HG02870 (cell line): ENCODE measurements around the gene GALNT14.
"Not testable (repeated sequence)": the region's sequence is repeated elsewhere in the genome, so short reads cannot be mapped to it uniquely, and the experiment has no call there.

Experiments
- ATAC-seq: cut with Tn5 transposase; IDR thresholded peaks from one replicate; pipeline ENCODE4 v1.9.1; 2021; ENCODE audit warnings: mild to moderate bottlenecking, moderate library complexity; ENCODE audit not compliant: unreplicated experiment

GALNT14 gene

GRCh38 chr2:30911327-30911726, 226.9 kb downstream of the GALNT14 start:
- no peak for ATAC-seq

DNA sequence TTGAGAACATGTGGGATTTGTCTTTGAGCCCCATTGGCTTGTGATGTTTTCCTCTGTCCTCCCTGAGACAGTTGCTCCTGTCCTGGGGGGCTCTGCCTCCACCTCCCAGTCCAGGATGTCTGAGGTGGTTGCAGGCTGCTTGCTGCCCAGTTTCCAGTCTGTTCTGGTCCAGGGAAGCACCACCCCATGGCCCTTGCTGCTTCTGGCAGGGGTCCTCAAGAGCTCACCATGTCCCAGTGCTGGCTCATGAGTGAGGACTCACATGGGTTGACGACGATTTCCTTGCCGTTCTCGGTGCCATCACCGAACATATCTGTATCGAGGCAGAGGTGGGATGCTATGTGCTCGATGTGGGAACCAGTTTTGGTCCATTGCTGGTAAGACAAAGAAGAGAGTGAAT, 227.6 kb downstream of the GALNT14 start:
- ATAC-seq = no peak

DNA sequence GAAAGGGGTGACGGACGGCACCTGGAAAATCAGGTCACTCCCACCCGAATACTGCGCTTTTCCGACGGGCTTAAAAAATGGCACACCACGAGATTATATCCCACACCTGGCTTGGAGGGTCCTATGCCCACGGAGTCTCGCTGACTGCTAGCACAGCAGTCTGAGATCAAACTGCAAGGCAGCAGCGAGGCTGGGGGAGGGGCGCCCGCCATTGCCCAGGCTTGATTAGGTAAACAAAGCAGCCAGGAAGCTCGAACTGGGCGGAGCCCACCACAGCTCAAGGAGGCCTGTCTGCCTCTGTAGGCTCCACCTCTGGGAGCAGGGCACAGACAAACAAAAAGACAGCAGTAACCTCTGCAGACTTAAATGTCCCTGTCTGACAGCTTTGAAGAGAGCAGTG, 233.8 kb downstream of the GALNT14 start:
- not testable (repeated sequence) for ATAC-seq

DNA sequence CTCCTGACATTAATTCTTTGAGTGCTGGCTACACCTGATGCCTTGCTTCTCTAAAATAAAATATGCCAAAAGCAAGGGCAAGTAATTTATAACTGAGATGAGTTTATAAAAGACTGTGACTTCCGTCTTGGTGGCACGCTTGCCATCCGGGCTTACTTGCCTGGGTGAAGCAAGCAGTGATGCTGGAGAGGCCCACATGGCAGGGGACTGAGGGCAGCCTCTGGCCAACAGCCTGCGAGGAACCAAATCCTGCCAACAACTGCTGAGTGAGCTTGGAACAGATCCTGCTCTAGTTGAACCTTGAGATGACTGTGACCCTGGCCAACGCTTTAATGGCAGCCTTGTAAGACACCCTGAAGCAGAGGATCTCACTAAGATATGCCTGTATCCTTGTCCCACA, 234.9 kb downstream of the GALNT14 start:
- no peak for ATAC-seq

DNA sequence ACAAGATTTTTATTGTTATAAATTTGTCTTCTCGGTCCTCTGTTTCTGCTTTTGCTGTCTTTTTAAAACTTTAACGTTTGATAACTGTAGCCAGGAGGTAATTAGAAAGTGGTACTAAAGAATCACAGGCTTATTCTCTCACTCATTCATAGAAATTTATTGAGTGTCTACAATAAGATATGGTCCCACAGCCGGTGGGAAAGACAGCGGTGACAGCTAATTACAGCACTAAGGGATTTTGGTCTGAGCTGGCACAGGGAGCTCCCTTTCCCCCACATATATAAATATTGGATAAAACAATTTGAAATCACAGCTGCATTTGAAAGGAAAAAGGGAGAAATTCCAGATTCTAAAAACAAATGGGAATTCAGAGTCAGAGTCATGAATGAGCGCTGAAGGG, 237.9 kb downstream of the GALNT14 start:
- no peak for ATAC-seq

GRCh38 chr2:30899516-30900054, 238.7 kb downstream of the GALNT14 start:
- no peak for ATAC-seq

- ATAC-seq = no peak
These were observed 240.7 kb downstream of the GALNT14 start for GRCh38 chr2:30897539-30897938.

GRCh38 chr2:30894498-30895119, 243.6 kb downstream of the GALNT14 start:
- no peak for ATAC-seq

DNA sequence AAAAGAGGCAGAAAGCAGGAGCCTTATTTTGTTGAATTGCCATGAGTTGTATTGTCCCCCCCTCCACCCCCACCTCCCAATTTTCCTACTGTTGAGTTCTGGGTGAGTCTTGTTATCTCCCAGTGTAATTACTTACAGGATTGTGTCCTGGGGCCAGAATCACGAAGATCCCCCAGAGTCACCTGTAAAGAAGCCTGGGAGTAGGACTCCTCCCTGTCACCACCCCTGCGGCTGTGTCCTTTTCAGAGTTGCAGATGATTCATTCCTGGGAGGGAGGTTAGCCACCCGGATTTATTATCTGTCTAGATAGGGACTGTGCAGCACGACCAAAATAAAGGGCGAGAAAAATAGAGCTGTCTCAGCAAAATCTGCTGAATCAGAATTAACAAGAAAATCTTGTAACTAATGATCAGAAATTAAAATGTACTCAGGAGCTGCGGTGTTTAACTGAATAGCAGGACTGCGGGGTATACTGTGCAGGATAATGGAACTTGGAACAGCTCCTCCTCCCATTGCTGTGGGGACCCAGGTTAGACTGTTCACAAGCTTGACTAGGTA, 249.3 kb downstream of the GALNT14 start:
- no peak for ATAC-seq

DNA sequence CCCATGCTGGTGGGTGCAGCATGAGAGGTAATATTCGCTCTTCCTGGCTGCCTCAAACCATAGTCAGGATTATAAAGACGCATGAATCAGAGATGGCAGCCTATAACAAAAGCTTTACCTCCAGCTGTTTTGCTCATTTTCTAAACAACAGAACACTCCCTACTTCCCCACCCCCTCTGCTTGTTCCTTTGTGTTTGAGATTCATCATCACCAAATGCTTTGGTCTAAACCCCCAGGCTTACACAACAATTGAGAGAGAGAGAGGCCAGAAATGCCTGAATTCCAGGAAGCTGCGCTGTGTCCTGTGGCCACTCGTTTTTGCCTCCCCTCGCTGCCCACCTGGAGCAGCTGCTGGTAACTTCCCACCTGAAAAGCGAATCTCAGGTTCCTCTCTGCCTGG, 252.2 kb downstream of the GALNT14 start:
- no peak for ATAC-seq

- ATAC-seq = no peak
These were observed 254.4 kb downstream of the GALNT14 start for GRCh38 chr2:30883822-30884221.

DNA sequence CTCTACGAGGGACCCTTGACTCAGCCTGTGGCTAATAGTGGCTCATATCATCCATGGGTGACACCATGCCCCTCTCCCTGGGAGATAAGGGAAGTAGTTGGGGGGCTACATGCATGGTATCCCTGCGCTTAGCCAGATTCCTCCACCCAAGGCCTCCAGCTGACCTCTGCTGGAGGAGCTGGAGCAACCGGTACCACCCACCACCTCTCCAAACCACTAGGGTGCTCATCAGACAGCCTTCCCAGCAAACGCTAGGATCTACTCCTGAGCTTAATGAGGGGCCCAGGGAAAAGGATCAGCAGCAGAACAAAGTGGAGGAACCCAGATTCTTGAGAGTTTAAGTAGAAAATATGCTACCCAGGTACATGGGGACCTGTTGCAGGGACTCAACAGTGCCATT, 255.1 kb downstream of the GALNT14 start:
- ATAC-seq = no peak

DNA sequence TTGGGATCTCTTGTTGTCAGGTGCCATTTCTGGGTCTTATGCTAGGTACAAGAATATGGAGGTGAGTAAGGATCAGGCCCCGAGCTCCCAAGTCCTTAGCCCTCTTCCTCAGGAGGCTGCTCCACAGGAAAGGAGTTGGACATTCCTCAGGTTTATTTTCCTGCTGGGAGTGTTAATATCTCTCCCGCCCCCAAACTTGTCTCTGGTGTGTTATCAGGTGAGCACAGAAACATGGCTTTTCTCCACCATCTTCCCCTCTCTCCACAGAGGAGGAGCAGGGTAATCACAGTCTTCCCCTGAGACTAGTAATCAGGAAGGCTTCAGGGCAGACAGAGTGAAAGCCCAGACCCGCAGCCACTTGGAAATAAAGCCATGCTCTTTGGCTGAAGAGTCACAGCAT, 257.7 kb downstream of the GALNT14 start:
- ATAC-seq = no peak

GRCh38 chr2:30877833-30878232, 260.4 kb downstream of the GALNT14 start:
- ATAC-seq = no peak

DNA sequence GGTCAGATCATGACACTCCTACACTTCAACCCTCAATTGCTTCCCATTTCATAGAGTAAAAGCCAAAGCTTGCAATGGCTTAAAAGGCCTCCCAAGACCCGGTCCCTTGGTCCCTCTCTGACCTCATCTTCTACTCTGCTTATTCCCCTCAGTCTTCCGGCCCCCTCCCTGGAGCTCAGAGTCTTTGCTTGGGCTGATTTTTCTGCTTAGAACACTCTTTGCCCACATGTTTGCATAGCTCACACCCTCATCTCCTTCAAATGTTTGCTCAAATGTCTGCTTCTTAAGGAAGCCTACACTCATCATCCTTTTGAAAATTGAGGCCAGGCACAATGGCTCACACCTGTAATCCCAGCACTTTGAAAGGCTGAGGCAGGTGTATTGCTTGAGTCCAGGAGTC, 265.4 kb downstream of the GALNT14 start:
- ATAC-seq = no peak

DNA sequence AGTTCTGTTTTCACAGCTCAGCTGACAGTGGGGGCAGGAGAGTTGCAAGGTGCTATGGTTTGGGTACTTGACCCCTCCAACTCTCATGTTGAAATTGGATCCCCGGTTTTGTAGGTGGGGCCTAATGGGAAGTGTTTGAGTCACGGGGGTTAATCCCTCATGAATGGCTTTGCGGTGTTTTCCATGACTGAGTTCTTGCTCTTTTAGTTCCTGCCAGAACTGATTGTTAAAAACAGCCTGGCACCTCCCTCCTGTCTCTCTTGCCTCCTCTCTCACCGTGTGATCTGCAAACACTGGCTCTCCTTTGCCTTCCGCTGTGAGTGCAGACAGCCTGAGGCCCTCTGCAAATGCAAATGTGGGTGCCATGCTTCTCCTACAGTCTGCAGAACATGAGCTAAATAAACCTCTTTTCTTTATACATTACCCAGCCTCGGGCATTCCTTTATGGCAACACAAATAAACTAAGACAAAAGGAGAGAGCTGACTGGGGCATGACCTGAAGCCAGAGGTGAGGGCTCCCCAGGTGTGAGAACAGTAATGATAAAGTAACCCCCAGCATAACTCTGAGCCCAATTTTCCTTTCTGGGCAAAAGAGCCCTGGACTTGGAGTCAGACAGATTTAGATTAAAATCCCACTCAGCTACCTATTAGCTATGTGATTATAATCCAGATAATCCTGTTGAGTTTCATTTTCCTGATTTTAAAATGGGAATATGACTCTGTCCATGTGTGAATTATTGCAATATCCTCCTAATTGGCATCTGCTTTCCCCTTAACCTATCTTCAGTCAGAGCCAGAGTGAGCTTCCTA, 266.1 kb downstream of the GALNT14 start:
- no peak for ATAC-seq

DNA sequence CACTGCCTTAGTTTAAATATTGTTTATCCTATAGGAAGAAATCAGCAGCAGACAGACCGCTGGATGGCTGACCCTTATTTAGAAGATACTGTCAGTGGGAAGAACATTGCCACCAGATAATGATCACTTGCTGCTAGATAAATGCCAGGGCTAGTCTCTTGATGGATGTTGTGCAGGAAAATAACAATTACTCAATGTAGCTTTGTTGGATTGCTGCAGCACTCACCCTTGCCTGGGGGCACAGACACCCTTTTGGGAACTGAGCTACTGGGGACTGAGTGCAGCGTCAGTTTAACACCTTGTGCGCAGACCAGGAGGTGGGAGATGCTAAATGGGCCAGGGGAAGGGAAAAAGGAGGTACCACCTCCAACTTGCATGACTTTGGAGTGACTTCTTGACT, 266.8 kb downstream of the GALNT14 start:
- ATAC-seq = no peak

DNA sequence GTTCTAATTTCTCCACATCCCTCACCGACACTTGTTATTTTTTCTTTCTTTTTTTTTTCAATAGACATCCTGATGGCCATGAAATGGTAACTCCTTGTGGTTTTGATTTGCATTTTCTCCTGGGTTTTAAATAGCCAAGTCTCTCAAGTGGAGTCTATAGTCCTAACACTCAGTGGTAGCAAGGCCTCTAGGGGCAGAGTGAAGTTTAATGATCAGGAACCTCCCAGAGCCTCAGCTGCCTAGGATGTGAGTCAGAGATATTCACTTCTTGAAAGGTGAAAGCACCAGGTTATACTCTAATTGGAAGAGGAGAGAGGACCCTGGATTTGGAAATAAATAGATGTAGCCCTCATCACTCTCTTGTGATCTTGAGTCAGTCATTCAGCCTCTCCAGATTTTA, 268.3 kb downstream of the GALNT14 start:
- no peak for ATAC-seq

DNA sequence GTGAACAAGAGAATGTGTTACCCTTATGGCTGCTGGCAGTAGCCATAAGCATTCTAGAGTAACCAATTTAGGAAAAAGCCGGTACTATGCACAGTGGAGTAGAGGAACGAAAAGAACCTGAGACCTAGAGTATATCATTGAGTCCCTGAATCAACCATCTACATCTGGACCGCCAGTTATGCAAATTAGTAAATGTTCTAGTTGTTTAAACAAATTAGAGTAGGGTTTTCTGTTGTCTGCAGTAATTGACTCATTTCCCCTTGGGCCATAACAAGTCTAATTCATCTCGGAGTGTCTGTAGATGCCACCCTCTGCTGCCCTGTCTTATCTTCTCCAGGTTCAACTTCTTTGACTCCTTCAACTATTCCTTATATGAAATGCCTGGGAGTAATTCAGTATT, 270.9 kb downstream of the GALNT14 start:
- ATAC-seq = no peak

- ATAC-seq = no peak
These were observed 271.3 kb downstream of the GALNT14 start for GRCh38 chr2:30866974-30867373.

DNA sequence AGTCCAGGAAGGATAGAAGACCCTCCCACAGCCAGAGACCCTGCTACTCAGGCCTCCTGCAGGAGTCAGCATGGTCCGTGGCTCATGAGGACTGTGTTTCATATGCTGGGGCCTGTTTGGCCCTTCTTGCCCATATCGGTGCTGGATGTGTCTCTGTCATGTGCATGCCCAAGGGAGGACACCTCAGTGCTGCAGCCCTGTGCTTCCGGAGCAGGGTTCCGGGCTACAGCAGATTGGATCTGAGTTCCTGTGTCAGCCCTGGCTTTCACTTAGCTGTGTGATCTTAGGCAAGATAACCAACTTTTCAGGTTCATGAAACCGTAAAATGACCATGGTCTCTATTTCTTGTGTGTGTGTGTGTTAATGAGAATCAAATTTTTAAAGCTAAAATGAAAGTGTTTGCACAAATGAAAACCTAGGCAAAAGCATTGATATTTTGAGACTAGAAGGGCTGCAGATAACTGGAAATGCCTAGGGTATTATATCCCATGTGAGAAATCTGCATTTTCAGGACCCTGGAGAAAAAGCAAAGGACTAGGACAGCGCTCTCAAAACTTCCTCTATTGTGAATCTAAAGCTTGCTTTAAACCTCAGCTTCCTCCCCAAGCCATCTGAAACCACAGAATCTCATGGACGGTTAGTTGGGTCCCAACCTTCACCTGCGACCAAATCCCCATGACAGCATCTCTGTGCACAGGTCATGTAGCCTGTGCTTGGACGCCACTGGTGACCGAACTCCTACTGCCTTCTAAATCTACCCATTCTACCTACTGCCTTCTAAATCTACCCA, 272.2 kb downstream of the GALNT14 start:
- ATAC-seq = no peak
